HG03196 (cell line): Measurements from ENCODE around the gene PGLYRP3.

Experiments used
- ATAC-seq: cut with Tn5 transposase; IDR thresholded peaks from one replicate; pipeline ENCODE4 v1.9.1; 2021; ENCODE audit not compliant: unreplicated experiment

PGLYRP3 gene

GRCh38 chr1:153312570-153313186, at the start of gene PGLYRP3:
Gene PGLYRP3 (minus strand): TSS chr1:153312952. CDS start chr1:153310665, 2,287 bp downstream.
- ATAC-seq = no peak

- no peak for ATAC-seq
These were observed 49.5 kb upstream of the PGLYRP3 start for GRCh38 chr1:153362187-153362775.

GRCh38 chr1:153361480-153362109, 48.8 kb upstream of the PGLYRP3 start:
- no peak for ATAC-seq

GRCh38 chr1:153360592-153361479, 48.1 kb upstream of the PGLYRP3 start:
- ATAC-seq = no peak

GRCh38 chr1:153360190-153360589, 47.4 kb upstream of the PGLYRP3 start:
- no peak for ATAC-seq

GRCh38 chr1:153359241-153359640, 46.5 kb upstream of the PGLYRP3 start:
- ATAC-seq = no peak

- ATAC-seq = no peak
These were observed 45.9 kb upstream of the PGLYRP3 start for GRCh38 chr1:153358691-153358975.

- ATAC-seq = no peak
These were observed 45.3 kb upstream of the PGLYRP3 start, which contains the start of gene S100A9 for GRCh38 chr1:153357853-153358690. Gene S100A9 (plus strand): TSS chr1:153357854. CDS start chr1:153358284, 430 bp downstream.

GRCh38 chr1:153357076-153357852, 44.5 kb upstream of the PGLYRP3 start:
- no peak for ATAC-seq

- no peak for ATAC-seq
These were observed 43.8 kb upstream of the PGLYRP3 start for GRCh38 chr1:153356392-153357075.

- ATAC-seq = no peak
These were observed 42.8 kb upstream of the PGLYRP3 start for GRCh38 chr1:153355445-153356071.

GRCh38 chr1:153354515-153355193, 41.9 kb upstream of the PGLYRP3 start:
- ATAC-seq = no peak

GRCh38 chr1:153353226-153353947, 40.6 kb upstream of the PGLYRP3 start:
- no peak for ATAC-seq

- ATAC-seq = no peak
These were observed 39.8 kb upstream of the PGLYRP3 start for GRCh38 chr1:153352523-153352922.

GRCh38 chr1:153350321-153350957, 37.7 kb upstream of the PGLYRP3 start:
- ATAC-seq = no peak

- ATAC-seq = no peak
These were observed 36.9 kb upstream of the PGLYRP3 start for GRCh38 chr1:153349363-153350320.
